Upper lobe of left lung (tissue), 4 donors: Measurements from ENCODE around the gene NF1.
"Not testable (repeated sequence)": the region's sequence is repeated elsewhere in the genome, so short reads cannot be mapped to it uniquely, and the experiment has no call there.

Experiments used
- EP300 ChIP-seq, 4 donors: sonication (generic); formaldehyde crosslinking; IDR thresholded peaks; one replicate each; pipeline ENCODE4 v1.5.1; 2017; ENCODE audit warnings: antibody characterized with exemption in 4 of 4, control low read depth in 2 of 4
- POLR2A ChIP-seq, 4 donors: fragments of 450-650 bp; IDR thresholded peaks; one replicate each; pipeline ENCODE4 v1.5.1; 2016 to 2017; ENCODE audit warnings: antibody characterized with exemption in 4 of 4, mild to moderate bottlenecking in 2 of 4
- POLR2AphosphoS5 ChIP-seq, 2 donors: sonication (generic); formaldehyde crosslinking; IDR thresholded peaks; one replicate each; pipeline ENCODE4 v1.5.1; 2017; ENCODE audit warnings: antibody characterized with exemption in 2 of 2
- TF ChIP-seq, protein P1 (sequence below), 6 experiments: fragments of 450-650 bp in 4 of 6; fragments of 200-600 bp in 2 of 6; sonication (generic) in 2 of 6; IDR thresholded peaks; one replicate each; pipeline ENCODE4 v1.5.1; 2016 to 2019; ENCODE audit warnings: antibody characterized with exemption in 6 of 6

DNA sequence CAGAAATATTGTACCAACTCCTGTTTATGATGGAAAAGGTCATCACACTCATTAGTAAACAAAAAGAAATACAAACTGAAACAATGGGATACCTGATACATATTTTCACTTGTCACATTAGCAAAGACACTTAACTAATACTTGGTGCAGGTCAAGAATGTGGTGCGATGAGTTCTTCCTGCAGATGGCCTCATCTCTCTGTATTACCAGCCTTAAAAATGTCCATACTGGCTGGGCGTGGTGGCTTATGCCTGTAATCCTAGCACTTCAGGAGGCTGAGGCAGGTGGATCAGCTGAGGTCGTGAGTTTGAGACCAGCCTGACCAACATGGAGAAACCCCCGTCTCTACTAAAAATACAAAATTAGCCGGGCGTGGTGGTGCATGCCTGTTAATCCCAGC, 288.7 kb downstream of the NF1 start:
- TF ChIP-seq, protein P1, sequence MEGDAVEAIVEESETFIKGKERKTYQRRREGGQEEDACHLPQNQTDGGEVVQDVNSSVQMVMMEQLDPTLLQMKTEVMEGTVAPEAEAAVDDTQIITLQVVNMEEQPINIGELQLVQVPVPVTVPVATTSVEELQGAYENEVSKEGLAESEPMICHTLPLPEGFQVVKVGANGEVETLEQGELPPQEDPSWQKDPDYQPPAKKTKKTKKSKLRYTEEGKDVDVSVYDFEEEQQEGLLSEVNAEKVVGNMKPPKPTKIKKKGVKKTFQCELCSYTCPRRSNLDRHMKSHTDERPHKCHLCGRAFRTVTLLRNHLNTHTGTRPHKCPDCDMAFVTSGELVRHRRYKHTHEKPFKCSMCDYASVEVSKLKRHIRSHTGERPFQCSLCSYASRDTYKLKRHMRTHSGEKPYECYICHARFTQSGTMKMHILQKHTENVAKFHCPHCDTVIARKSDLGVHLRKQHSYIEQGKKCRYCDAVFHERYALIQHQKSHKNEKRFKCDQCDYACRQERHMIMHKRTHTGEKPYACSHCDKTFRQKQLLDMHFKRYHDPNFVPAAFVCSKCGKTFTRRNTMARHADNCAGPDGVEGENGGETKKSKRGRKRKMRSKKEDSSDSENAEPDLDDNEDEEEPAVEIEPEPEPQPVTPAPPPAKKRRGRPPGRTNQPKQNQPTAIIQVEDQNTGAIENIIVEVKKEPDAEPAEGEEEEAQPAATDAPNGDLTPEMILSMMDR (IDR thresholded peaks at IDR 0.05) = not testable (repeated sequence)
- TF ChIP-seq POLR2AphosphoS5, POLR2A, EP300 (IDR thresholded peaks at IDR 0.05): not testable (repeated sequence)
